Stimulated activated CD4-positive, alpha-beta T cell treated with anti-CD3 and anti-CD28 coated beads, TNF-alpha, amount 100 ng/mL, for 24 hours (primary cell): ENCODE data around the gene MAD2L1BP.
A peak's percentile ranks its signal among the peaks of the same experiment; 100 is the strongest.
"Not testable (repeated sequence)": the region's sequence is repeated elsewhere in the genome, so short reads cannot be mapped to it uniquely, and the experiment has no call there.

Experiments
- DNase-seq, 3 experiments: peaks; one replicate each; pipeline ENCODE4 v3.0.0-alpha.2; 2020; ENCODE audit warnings: low read depth in 3 of 3

The MAD2L1BP gene, protein sequence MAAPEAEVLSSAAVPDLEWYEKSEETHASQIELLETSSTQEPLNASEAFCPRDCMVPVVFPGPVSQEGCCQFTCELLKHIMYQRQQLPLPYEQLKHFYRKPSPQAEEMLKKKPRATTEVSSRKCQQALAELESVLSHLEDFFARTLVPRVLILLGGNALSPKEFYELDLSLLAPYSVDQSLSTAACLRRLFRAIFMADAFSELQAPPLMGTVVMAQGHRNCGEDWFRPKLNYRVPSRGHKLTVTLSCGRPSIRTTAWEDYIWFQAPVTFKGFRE

DNA sequence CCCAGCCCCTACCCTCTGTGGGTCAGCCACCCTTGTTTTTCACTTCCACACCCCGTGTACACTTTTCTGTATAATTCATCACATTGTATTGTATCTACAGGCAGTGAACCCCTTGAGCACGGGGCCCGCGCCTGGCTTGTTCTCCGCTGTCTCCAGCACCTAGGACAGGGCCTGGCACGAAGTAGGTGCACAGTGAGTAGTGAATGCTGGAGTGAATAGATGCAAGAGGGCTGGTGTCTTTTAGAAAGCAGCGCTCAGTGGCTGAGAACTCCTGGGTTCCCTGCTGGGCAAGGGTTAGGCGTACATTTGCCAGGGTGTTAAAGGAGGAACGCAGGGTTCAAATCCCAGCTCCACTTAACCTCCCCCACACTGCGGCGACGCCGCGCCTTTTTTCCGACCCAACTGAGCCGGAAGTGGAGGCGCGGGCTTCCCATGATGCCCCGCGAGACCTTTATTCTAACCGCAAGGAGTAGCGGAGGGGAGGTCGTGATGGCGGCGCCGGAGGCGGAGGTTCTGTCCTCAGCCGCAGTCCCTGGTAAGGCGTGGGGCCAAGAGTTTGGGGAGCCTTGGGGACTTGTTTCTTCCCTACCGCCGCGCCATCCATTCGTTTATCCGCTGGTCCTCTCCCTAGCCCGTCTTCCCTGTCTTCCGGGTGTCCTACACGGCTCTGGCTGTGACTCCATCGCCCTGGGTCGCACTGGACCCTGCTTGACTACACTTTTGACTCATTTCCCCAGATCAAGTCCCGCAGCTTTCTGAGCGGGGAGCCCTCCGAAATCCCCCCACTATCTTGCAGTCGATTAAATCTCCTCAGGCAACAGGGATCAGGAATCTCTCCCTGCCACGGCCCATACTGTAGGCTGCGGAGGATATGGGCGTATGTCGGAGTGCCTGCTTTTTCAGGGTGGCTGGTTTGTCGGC lies at the start of gene MAD2L1BP:
TSS of gene MAD2L1BP (plus strand) at position 454 of the 921 bp plus-strand sequence. CDS start at position 490, 36 bp downstream.
- peak; percentile 79 to 88 (median 80) for DNase-seq

DNA sequence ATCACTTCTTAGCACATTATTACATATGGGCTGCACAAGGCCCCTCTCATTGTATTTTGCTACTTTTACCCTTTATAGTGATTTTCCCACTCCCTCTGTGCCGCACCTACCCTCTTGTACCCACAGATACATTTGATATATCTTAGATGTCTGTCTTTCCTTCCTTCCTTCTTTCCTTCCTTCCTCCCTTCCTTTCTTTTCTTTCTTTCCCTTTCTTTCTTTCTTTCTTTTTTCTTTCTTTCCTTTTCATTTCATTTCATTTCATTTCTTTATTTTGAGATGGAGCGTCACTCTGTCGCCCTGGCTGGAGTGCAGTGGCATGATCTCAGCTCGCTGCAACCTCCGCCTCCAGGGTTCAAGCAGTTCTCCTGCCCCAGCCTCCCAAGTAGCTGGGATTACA lies 47.4 kb upstream of the MAD2L1BP start:
- DNase-seq, result no peak

DNA sequence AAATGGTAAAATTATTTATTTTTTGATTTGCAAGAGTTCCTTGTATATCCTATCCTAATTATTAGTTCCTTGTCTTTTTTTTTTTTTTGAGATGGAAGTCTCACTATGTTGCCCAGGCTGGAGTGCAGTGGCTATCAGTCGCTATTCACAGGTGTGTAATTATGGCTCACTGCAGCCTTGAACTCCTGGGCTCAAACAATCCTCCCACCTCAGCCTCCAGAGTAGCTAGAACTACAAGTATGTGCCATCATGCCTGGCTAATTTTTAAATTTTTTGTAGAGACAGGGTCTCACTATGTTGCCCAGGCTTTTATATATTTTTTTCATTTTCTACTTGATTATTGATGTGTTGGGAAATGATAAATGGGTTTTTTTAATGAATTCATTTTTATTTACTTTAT lies 46.1 kb upstream of the MAD2L1BP start:
- DNase-seq, result not testable (repeated sequence)

DNA sequence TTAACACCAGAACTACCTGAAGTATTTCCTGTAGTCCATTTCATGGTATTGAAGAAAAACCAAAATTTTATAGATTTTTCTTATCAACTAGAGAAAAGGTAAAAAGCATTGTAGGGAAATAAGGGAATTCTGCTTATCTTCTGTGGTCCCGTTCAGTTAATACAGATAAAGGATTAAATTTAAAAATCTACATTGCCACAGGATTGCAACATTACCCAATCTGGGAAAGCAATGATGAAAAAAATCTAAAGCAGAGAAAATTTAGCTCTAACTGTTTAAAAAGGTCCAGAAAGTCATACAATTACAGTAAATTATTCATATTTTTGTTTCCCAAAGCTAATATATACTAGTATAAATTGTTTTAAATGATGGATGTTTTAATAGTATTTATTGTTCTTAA lies 41.7 kb upstream of the MAD2L1BP start:
- no peak for DNase-seq

DNA sequence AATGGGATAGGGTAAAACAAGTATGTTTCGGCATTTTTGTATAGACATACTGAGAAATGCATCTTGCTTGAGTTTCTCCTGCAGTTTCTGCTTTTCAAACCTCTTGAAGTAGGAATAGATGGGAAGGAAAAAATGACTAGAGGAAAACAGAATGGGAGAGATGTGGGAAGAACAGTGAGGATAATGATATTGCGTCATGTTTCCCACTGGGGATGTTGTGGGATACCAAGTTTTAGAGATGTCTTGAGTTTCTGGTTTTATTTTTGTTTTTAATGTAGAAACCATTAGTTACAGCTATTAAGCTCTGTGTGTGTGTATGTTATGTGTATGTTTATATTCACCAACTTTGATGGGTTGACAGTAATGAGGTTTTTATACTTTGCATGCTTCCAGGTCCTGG lies 35.0 kb upstream of the MAD2L1BP start:
- DNase-seq, result no peak

DNA sequence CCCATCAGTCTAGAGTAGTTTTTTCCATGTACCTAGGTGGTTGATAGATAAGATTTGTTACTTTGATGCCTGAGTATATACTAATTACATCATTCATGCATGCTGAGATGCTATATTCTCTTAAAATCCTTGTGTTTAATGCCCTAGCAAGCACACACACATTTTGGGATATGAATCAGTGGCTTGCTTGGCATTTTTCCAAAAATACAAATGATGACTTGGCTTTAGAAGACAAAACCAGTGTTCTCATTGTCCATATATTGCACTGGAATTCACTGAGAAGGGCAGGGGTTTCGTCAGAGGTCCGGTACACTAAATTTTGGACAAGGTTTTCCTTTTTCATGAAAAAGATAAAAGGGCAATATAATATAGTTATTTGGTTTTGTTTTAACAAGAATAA lies 31.5 kb upstream of the MAD2L1BP start:
- no peak for DNase-seq

DNA sequence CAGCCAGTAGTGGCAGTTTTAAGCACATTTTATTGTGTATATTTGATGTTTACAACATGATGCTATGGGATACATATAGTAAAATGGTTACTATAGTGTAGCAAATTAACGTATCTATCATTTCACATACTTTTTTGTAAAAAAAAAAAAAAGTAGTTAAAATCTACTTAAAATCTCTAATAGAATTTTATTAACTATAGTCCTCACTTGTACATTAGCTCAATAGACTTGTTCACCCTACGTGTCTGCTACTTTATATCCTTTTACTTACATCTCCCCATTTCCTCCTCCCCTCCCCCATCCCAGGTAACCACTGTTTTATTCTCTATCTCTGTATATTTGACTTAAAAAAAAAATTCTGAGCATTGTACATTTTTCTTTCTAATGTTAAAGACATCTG lies 29.6 kb upstream of the MAD2L1BP start:
- DNase-seq, result no peak

DNA sequence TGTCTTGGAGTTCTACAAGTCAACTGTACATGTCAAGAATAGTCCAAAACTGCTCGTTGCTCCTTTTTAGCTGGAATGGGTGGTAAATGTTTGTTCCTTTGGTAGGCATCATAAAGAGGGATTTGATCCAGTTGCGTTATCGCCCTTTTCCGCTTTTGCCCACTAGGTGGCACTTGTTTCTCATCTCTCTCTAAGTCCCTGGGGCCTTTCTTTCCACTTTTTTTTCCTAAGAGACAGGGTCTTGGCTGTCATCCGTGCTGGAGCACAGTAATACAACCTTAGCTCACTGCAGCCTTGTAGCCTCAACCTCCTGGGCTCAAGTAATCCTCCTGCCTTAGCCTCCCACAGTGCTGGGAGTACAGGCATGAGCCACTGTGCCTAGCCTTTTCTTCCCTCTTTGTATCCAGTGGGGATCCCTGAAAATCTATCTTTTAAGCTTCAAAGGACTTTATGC lies 27.3 kb upstream of the MAD2L1BP start:
- DNase-seq, result peak; percentile 28 to 54 (median 40)

DNA sequence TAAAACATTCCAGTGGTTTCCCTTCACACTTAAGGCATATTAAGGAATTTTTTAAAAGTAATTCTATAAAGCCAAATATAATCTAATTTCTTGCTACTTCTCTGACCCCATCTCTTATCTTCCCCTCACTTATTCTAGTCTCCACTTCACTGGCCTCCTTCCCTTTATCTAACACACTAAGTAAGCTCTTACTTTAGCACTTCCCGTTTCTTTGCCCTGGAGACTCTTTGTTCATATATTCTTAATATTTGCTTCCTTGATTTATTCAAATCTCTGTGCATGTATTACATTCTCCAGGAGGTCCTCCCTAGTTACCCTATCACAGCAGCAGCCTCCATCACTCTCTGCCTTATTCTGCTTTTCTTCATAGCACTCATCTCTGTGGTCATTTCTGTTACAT lies 26.8 kb upstream of the MAD2L1BP start:
- no peak for DNase-seq

DNA sequence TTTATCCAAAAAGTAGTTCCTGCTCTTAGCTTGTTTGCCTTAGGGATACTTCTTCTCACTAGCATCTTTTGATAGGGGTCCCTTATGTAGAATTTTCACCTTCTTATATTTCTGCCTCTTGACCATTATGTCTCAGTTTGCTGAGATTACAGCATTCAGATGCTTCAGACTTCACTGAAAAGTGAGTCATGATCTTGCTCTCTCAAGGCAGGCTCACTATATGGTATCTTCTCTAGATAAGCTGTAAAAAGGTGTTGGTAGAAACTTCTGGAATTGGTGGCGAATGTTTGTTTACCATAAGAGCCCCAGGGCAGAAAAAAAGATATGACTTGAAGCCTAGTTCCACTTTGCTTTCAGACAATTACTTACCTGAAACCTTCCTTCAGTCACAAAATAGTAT lies 26.2 kb upstream of the MAD2L1BP start:
- no peak for DNase-seq

DNA sequence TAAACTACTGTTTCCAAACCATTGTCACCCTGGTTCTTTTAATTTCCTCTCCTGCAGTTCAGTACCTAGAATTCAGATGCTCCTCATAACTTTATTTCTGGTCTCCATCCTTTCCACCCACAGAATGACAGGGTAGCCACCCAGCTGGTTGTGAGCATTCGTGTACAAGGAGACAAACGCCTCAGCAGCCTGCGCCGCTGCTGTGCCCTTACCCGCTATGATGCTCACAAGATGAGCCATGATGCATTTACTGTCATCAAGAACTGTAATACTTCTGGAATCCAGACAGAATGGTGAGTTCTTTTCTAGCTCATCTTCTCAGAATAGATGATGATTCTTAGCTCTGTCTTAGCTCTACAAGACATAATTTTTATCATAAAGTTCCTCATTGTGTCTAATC lies 25.2 kb upstream of the MAD2L1BP start:
- no peak for DNase-seq

DNA sequence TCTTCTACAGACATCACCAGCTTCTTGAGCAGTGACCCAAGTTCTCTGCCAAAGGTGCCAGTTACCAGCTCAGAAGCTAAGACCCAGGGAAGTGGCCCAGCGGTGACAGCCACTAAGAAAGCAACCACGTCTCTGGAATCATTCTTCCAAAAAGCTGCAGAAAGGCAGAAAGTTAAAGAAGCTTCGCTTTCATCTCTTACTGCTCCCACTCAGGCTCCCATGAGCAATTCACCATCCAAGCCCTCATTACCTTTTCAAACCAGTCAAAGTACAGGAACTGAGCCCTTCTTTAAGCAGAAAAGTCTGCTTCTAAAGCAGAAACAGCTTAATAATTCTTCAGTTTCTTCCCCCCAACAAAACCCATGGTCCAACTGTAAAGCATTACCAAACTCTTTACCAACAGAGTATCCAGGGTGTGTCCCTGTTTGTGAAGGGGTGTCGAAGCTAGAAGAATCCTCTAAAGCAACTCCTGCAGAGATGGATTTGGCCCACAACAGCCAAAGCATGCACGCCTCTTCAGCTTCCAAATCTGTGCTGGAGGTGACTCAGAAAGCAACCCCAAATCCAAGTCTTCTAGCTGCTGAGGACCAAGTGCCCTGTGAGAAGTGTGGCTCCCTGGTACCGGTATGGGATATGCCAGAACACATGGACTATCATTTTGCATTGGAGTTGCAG lies 21.8 kb upstream of the MAD2L1BP start:
- DNase-seq, result no peak

DNA sequence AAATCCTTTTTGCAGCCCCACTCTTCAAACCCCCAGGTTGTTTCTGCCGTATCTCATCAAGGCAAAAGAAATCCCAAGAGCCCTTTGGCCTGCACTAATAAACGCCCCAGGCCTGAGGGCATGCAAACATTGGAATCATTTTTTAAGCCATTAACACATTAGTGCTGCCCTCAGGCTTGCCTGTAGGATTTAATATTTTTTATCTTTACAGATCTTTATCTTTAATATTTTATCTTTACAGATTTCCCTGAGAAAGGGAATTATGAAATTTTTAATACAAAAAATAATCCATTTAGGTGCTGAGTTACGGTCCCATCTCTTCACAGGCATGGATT lies 21.3 kb upstream of the MAD2L1BP start:
- DNase-seq, result no peak

DNA sequence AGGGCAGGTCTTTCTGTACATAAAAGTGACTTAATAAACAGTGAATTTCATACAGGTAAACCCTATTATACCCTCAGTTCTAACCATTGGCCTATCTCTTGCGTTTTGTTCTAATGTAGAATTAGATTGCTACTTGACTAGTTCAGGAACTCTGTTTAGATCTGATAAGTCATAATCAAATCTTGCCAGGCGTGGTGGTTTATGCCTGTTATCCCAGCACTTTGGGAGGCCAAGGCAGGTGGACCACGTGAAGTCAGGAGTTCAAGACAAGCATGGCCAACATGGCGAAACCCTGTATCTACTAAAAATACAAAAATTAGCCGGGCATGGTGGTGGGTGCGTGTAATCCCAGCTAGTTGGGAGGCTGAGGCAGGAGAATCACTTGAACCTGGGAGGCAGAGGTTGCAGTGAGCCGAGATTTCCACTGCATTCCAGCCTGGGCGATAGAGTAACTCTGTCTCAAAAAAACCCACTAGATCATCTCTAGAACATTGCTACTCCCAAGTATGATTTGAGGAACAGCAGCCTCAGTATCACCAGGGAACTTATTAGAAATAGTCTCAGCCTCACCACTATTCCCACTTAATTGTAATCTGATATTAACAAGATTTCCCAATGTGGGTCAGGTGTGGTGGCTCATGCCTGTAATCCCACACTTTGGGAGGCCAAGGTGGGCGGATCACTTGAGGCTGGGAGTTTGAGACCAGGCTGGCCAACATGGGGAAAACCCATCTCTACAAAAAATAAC lies 18.7 kb upstream of the MAD2L1BP start:
- no peak for DNase-seq

DNA sequence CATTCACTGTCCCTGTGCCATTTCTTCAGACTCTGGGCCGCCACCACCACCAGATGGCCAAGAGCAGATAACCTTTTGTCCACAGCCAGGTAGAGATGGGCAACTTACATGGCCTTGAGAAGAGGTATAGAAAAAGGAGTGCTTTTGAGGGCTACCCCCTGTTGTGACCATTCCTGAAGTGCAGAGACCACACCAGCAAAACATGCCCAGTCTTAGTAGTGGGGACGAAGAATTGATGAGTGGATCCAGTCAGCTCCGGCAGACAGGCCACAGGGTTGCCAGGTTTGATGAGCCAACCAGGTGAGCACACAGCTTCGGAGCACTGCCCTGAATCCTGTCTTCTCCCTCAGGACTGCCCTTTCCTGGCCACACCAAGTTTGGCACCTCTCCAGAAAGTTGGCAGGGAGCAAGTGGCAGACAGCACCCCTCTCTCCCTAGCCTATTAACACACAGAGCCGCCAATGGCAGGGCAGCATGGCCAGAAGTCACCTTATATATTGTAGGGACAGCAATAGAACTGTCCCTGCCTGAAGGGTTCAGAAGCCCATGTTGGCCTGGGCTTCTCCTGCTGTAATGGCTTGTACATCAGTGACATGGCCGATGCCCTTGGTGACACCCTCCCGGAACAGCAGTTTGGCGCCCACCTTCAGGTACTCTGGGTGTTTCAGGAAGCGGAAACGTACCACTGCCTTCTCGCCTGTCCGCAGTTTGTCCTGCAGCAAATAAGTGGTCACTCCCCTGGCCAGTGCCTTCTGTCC lies 14.4 kb upstream of the MAD2L1BP start:
- no peak for DNase-seq

DNA sequence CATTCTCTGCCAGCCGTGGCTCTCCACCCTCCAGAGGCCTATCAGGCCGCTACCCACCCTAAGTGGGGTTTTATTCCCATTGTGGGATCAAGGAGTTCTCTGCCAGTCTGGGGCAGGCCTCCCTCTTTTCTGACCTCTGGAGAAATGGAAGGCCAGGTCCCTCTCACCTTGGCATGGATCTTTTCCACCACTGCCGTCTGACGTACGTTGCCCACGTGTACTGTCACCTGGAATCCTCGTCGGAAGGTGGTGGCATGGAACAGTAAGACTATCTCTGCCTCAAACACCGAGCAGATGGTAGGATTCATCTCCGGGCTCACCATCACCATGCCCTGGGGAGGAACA lies 13.8 kb upstream of the MAD2L1BP start:
- DNase-seq, result no peak

DNA sequence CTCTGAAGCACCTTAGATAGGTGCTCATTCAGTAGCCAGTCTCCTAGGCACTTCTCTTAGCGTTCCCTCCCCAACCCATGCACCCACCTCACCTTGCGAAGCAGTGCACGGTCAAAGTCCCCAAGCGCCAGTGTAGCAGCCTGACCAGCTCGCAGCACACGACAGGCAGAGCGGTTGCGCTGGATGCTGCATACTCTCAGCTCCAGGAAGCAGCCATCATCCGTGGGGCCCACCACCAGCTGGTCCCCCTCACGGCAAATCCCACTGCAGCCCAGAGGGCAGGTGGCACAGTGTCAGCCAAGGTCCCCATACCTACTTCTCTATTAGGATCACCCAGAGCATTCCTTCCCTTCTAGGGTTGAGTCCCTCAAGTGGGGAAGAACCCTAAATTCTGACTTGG lies 13.1 kb upstream of the MAD2L1BP start:
- DNase-seq, result no peak

DNA sequence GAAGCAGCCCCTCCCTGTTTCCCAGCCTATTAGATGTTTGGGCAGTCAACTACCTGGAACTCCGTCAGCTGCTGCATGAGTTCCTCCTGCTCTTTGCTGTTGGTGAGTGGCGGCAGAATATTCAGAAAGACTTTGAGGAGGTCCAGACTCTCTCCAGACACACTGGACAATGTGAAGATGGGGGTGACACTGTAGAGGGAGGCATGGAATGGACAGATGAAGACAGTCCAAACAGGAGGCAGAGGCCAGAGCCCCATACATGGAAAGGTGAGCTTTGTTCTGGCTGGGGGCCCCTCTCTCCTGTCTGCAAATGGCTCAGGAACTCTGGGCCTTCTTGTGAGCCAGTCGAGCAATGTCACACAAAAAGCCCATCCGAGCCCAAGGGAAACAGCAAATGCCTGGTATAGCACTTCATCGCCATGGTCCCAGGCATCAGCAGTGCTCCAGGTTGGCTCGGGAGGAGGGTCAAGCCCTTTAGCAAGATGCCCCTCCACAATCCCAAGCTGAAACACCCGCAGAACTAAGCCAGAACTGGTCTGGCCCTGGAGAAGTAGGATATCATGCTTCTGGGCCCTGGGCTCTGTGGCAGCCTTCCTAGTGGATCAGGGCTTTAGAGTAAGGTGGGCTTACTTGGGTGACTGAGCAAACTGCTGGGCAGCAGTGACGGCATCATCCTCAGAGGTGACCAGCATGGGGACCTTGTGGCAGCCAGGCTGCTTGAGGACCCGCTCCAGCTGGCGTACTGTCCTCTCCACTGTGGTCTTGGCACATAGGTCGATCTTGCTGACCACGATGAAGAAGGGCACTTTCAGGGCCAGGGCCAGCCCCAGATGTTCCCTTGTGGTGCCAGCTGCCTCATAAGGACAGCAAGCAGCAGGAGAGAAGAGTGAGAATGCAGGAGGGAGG lies 11.5 kb upstream of the MAD2L1BP start:
- no peak for DNase-seq

DNA sequence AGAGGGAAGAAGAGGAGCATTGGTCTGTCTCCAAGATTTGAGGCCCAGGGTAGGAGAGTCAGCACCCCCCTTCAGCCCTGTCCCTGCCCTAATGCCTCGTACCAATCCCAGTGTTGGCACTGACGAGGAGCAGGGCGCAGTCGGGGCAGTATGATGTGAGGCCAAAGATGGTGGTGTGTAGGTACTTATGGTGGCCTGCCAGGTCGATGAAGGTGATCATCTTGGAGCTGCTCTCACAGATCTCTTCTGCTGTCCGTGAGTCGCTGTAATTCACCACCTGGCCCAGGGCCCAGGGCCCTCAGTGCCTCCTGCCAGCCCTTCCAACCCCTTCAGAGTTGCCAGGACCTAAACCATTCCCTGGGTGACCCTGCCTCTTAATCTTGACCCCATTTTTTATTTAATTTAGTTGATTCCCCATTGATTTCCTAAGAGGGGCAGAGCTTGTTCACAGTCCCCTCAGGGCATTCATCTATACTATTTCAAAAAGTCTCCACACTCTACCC lies 10.8 kb upstream of the MAD2L1BP start:
- DNase-seq, result no peak

DNA sequence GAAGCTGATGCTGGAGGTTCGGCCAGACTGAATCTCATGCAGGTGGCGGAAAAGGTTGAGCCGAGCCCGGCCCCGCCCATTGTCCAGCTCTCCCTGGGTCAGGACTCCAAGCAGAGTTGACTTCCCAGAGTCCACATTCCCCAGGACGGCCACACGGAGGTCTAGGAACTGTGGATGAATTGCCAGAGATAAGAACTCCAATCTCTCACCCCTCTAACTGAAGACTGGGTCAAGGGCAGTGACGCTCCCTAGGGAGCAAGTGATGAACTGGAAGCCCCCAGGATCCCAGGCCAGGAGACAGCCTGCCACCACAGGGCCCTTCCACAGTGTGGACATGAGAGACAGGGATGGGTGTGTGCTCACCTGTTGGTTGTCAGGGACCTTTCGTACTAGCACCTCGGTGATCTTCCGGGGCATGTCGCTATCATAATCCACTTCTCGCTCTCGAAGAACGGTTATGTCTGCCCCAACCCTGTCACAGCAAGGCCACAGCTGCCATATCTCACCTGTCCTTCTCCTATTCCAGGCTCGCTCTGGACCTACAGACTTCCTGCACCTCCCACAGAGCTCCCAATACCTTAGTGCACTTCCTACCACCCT lies 10.1 kb upstream of the MAD2L1BP start:
- no peak for DNase-seq
